HG03565 (cell line): ENCODE data around the gene FGF6.

Experiments
- ATAC-seq: cut with Tn5 transposase; IDR thresholded peaks from one replicate; pipeline ENCODE4 v1.9.1; 2021; ENCODE audit warnings: mild to moderate bottlenecking, moderate library complexity; ENCODE audit not compliant: unreplicated experiment

The FGF6 gene

GRCh38 chr12:4448371-4448940 is 2.8 kb upstream of the FGF6 start:
- no peak for ATAC-seq

GRCh38 chr12:4447151-4447550 is 1.5 kb upstream of the FGF6 start:
- no peak for ATAC-seq

GRCh38 chr12:4446335-4446734 is 720 bp upstream of the FGF6 start:
- ATAC-seq, result no peak

GRCh38 chr12:4444031-4444430 is 1.6 kb downstream of the FGF6 start:
- ATAC-seq, result no peak

GRCh38 chr12:4443616-4444015 is 2.0 kb downstream of the FGF6 start:
- no peak for ATAC-seq

GRCh38 chr12:4441355-4442335 is 4.0 kb downstream of the FGF6 start:
- no peak for ATAC-seq

GRCh38 chr12:4440187-4440941 is 5.3 kb downstream of the FGF6 start:
- ATAC-seq, result no peak

GRCh38 chr12:4439736-4440135 is 5.9 kb downstream of the FGF6 start:
- no peak for ATAC-seq

GRCh38 chr12:4438834-4439596 is 6.6 kb downstream of the FGF6 start:
- no peak for ATAC-seq

GRCh38 chr12:4435537-4435936 is 10.1 kb downstream of the FGF6 start:
- ATAC-seq, result no peak

GRCh38 chr12:4434706-4435425 is 10.7 kb downstream of the FGF6 start:
- ATAC-seq, result no peak

- ATAC-seq, result no peak
Measured at GRCh38 chr12:4434301-4434700, 11.3 kb downstream of the FGF6 start.

GRCh38 chr12:4433745-4434058 is 11.9 kb downstream of the FGF6 start:
- no peak for ATAC-seq

- no peak for ATAC-seq
Measured at GRCh38 chr12:4432878-4433744, 12.5 kb downstream of the FGF6 start.

- no peak for ATAC-seq
Measured at GRCh38 chr12:4431866-4432265, 13.7 kb downstream of the FGF6 start.

GRCh38 chr12:4431436-4431835 is 14.2 kb downstream of the FGF6 start:
- no peak for ATAC-seq

GRCh38 chr12:4424422-4424821 is 21.2 kb downstream of the FGF6 start:
- no peak for ATAC-seq

GRCh38 chr12:4423528-4424195 is 22.0 kb downstream of the FGF6 start:
- no peak for ATAC-seq

- no peak for ATAC-seq
Measured at GRCh38 chr12:4422985-4423384, 22.6 kb downstream of the FGF6 start.
